Glomerular endothelial cell (primary cell): ENCODE data around the gene SP5. TPM values are rescaled to one million over a fixed set of nuclear protein-coding genes. Genes with fewer than 3 reads are reported as not detected.
"Not testable (repeated sequence)": the region's sequence is repeated elsewhere in the genome, so short reads cannot be mapped to it uniquely, and the experiment has no call there.

Source experiments
- DNase-seq: peaks from one replicate; pipeline ENCODE4 v3.0.0-alpha.2; 2011; ENCODE audit warnings: low read depth, low spot score; ENCODE audit errors: extremely low read depth
- total RNA-seq: library from RNA; depleted of rRNA; stranded (reverse); fragments of >200 nt; gene quantifications from 2 replicates; pipeline ENCODE4 v1.2.3, GENCODE V29; 2015

Gene SP5
- total RNA-seq, 1 donor from 2014 or later: 0.06 TPM

DNA sequence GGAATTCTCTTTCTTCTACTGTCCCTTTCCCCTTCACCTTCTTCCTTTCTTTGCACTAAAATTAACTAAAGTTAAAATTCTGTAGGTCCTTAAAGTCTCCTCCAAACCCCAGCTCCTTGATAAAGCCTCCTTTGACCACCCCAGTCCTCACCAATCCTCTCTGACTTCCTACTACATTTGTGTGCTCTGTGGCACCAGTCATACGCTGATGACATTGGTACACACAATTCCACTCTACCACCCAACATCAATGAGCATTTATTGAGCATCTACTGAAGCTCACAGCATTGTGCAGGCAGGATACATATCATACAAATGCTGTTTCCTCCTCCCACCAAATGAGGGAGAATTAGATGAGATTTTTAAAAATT is 4.5 kb upstream of the SP5 start:
- no peak for DNase-seq

DNA sequence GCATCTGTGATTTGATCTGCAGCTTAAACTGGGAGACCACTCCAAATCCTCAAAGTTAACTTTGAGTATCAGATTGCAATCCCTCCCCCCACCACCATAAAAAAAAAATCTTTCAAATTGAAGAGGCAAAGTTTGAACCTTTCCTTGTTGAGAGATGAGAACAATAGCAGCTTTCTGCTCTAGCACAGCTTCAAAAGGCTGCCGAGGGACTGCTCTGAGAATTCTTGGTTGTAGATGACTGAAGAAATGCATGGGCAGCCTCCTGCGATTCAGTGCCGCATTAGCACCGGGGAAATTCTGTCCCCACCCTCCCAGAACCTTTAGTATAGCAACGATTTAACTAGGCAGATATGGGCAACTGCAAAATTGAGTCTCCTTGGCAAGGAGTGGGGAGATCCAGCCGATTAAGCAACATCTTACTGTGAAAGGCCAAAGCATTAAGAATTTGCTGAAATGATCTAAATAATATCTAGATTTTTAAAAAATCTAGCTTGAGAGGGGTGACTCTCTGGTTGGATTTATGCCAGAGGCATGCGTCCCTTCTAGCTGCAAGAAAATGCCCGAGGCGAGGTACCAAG is 3.9 kb upstream of the SP5 start:
- DNase-seq: no peak

DNA sequence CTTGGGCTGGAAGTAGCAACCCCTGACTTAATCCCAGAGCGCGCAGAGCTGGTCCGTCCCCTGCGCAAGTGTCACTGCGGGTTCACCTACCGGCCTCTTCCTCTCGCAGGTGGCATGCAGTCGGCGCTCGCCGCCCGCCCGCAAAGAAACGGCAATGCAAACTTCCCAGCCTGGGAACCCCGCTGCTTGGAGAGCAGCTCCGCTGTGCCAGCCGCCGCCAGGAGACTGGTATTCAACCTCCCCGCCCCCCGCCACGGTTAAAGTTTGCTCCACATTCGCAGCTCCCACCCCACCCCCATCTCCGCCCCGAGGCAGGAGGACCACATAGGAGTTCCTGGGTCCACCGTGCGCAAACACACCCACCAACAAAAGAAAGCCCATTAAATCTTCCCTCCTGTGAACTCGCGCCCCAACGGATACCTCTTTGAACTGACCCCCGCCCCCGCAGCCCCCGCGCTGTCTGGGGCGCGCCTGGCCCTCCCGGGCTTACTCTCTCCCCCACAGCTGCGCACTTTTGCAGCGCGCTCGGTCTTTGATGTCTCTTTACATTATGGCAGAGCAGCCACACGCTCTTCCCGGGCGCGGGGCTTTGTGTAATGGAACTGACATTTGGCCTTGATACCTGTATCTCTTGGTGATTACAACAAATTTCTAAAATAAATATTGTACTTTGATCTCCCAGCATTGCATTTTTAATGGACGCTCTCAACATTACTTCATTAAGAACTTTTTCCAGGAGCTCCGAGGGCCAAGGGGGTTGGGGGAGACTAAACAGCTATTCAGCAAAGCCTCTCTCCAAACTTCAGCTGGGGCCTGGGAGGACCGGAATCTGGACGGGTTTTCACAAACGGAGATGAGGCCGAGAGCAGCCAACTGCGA is 3.1 kb upstream of the SP5 start:
- DNase-seq: no peak

DNA sequence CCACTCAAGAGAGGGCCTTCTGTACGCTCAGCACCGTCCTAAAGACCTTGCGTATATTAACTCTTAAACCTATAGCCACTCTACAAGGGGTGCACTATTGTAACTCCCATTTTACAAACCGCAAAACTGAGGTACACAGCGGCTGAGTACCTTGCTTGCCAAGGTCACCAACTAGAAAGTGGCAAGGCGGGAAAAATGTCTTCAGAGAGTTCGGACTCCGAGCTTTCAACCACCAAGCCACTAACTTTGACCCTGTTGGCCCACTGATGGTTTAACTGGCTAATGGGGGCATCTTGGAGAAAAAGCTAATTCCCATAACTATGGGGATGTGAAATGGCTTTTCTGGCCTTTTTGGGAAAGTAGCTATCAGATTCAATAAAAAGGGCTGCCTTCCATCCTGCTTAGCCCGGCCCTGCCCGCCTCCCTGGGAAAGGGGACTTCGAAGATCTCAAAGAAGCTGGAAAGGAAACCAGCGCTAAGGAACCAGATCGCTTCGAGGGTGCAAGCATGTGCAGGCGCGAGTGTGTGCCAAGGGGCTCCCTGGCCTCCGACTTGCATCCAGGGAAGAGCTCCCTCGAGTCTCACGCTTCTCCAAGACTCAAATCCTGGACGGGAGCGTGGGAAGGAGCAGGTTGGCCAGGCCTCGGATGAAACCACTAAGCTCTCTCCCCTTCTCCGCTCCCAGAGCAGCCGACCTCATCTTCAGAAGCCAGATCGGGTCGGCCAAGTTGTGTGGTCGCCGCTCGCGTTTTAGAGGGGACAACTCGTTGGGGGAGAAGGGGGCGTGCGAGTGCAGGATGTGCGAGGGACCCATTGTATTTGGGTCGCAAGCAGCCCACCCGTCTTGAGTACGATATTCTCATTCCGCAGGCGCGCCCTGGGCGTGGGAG is 2.2 kb upstream of the SP5 start:
- no peak for DNase-seq

DNA sequence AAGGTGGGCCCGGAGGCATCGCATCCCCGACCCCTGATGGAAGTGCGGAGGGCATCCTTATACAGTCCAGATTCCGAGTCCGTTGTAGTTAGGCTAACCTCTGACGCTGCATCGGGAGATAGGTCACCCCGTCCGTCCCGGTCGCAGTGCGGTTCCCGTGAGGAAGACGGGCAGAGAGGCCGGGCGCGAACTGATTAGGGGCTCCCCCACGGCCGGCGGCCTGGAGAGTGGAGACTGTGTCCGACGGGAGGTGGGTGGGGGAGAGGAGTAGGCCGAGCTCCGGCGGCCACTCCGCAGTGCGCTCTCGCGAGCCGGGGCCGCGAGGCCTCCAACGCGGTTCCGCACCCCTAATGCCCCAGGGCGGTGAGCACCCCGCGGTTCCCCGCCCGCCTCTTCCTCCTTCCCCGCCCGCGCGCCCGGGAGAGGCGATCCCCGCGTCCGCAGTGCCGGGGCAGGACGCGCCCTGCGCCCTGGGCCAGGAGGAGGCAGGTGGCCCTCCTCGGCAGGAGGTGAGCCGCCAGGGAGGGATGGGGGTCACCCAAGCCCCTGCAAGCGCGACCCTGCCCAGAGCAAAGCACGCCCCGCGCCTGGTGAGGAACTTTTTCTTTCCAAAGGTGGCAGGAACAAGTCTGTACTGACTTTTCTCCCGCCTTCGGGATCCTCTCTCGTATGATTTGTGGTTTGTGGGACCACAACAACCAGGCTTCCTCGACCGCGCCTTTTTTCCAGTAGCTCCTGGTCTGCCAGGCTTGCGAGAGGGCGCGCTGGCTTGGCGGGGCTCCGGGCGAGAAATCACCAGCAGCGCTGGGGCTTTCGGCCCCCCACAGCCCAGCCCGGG is 1.4 kb upstream of the SP5 start:
- DNase-seq: no peak

DNA sequence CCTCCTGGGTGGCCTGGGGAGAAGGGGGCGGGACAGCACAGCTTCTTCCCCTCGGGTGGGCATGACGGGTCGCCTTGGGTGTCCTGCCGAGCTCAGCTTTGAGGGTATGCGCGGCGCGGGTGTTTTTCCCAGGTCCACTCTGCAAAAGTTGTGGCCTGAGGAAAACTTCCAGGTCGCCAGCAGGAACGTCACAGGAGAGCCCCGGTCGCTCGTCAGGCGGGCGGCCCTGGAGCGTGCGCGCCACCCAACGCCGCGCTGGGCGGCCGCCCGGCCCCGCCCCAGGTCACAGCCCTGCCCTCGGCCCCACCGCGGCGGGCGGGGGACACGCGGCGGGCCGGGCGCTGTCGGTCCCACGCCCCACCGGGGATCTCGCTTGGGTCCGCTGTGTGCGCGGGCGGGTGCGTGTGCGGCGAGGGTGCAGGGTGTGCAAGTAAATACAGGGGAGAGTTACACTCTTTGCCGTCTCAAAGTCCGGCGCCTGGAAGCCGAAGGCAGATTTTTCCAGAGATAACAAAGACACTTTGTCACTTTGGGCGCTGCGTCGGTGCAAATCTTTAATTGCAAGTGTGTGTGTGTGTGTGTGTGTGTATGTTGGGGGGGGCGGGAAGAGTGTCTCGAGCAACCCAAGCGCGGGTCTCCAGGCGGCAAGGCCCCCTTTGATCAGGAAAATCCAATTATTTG is 616 bp upstream of the SP5 start:
- no peak for DNase-seq

DNA sequence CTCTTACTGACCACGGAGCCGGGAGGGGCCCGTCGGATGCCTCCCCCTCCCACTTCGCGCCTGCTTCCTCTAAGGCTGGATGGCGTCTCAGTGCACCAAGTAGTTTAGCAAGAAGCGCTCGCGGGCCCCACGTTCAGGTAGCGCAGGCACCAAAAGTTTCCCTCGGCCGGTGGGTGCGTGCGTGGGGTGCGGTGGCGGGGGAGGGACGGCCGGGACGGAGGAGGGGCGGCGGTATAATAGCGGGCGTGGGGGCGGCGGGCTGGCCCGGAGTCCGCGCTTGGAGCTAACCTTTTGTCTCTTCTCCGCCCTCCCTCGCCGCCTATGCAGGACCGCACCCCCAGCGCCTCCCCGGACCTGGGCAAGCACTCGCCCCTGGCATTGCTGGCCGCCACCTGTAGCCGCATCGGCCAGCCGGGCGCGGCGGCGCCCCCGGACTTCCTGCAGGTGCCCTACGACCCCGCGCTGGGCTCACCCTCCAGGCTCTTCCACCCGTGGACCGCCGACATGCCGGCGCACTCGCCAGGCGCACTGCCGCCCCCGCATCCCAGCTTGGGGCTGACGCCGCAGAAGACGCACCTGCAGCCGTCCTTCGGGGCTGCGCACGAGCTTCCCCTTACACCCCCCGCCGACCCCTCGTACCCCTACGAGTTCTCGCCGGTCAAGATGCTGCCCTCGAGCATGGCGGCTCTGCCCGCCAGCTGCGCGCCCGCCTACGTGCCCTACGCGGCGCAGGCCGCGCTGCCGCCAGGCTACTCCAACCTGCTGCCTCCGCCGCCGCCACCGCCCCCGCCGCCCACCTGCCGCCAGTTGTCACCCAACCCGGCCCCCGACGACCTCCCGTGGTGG is 1.0 kb downstream of the SP5 start:
- DNase-seq: no peak

DNA sequence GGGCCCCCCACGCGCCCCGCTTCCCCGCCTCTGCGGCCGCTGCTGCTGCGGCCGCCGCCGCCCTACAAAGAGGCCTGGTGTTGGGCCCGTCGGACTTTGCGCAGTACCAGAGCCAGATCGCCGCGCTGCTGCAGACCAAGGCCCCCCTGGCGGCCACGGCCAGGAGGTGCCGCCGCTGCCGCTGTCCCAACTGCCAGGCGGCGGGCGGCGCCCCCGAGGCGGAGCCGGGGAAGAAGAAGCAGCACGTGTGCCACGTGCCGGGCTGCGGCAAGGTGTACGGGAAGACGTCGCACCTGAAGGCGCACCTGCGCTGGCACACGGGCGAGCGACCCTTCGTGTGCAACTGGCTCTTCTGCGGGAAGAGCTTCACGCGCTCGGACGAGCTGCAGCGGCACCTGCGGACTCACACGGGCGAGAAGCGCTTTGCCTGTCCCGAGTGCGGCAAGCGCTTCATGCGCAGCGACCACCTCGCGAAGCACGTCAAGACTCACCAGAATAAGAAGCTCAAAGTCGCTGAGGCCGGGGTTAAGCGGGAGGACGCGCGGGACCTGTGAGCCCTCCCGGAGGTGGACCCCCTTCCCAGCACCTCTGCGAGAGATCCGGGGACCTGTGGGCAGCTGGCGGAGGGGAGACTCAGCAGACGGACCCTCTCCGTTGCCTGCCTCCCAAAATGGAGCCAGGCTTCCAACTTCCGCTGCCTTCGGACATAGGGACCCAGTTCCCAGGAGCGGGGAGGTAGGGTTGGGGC is 1.9 kb downstream of the SP5 start:
- DNase-seq: no peak

DNA sequence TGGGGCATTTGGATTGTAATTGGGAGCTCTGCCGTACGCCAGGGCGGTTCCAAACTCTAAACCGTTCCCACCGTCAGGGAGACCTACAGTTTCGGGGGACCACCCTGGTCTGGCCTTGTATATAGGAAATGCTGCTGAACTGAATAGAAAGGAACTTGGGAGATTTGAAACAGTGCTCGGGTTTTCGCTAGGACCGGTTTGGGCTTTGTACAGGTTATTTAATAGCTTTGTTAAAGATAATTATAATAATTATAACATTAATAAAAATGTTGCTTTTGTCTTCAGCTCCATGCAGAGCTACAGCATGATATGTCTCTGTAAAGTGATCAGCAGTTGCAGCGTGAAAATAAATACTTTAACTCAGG is 2.4 kb downstream of the SP5 start:
- no peak for DNase-seq

DNA sequence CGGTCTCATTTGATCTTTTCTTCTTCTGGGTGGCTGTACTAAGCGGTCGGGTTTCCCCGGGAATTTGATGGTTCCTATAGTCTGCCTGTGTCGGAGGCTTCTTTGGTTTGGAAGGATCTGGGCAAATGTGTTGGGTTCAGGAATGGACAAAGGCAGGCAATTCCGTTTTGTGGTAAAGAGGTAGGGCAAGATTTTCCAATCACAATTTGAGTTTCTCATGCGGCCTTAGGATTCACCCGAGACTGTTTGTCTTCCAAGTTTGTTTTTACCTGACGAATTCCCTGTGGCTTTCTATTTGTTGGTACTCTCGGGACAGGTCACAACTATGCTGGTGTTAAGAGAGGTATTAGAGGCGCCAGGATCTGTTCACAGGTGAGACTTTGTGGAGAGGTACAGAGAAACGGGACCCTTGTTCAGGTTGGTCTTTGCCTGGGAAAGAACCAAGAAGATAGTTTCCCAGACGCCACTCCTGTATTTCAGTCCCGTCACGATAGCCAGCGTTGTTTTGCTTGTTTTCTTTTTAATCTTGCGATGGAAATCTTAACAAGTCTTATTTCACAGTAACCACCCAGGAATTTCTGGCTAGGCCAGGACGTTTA is 3.0 kb downstream of the SP5 start:
- no peak for DNase-seq

DNA sequence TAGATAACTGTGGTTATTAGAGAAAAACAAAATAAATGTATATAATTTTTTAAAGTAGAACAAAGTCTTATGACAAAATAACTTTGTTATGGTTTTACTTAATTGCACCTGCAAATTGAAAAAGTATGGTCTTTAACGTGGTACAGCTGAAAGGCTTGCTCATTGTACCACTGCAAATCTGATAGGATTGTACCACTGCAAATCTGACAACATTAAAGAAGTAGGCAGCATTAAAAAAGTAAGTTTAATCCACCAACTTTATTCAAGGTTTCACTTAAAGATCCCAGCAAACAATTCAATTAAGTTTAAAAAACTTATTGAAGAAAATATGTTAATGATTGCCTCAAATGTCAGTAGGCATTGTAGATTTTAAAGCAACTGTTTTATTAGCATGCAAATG is 4.7 kb downstream of the SP5 start:
- no peak for DNase-seq

DNA sequence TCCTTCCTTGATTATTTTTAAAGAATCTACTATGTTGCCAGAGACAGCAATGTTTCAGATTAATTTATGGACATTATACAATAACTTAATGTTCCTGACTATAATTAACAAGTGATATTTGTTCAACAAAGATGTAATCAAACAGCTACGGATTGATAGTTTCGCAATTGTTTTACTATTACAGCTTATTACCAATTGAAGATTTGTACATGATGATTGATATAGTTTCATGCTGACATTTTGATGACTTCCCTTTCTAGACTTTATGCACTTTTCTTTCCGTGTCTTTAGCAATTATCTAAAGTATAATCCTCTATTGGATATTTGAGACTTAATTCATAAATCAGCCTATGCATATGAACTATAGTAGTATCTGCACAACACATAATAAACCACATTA is 6.5 kb downstream of the SP5 start:
- no peak for DNase-seq

DNA sequence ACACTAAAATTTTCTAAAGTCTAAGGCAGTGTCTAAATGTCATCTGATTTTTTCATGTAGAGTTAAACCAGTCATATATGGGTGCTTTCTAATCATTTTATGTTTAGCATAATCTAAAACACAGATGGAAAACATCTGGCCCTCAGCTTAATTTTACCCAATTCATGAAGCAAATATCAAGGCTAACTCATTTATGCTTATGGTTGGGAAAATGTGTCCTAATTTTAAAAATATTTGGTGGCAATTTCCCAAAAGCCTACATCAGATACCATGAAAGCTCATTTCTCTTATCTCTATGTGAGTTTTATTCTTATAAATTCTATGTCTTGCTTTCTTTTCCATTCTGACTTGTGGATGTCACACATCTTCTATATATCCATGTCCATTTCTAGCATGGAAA is 7.2 kb downstream of the SP5 start:
- no peak for DNase-seq

DNA sequence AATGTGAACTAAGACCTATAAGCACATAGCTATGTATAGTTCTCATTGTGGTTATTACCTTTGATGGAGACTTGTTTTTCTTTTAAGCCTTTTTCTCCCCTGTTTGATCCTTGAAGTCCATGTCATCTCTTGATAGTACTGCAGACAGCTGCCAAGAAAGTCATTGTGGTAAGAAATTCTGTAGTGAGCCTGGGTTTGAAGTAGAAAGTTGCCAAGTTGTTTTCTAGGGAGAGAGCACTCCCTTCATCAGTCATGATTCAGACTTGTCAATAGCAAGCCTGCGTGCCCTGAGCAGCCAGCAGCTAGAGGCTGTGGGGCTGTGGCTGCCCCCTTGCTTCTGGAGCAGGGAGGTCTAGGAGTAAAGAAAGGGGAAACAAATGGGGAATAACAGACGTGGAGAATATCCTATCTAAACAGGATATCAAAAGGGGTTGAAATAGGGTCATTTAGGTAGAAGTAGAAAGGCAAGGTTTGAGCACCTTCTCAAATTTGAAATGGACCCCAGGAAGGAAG is 8.4 kb downstream of the SP5 start:
- DNase-seq: no peak

DNA sequence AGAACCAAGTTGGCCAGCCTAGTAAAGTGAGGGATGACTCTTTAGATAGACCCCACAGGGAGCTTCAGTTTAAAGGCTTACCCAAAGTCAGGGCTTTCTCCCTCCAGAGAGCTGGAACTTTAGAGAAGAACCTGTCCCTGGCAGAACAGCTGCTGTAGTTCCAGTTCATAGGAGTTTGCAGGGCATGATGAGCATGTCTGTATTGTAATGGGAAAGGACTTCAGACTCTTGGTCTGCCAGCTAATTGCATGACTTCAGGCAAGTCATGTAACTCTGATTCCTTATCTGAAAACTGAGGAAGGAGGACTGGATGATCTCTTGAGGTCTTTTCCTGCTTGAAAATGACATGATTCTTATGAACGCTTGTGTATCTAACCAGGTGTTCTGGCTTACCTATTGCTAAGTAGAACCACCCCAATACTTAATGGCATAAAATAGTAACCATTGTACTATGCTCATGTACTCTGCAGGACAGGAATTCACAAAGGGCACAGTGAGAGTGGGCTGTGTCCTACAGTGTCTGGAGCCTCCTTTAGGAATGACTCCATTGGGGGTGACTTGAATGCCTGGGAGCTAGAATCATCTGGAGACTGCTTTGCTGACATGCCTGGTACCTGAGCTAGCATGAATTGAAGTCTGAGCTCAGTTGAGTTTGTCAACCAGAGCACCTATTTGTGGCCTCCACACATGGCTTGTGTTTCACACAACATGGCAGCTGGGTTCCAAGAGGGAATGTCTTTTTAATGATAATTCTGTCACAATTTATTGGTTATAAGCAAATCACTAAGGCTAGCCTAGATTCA is 18.9 kb downstream of the SP5 start:
- no peak for DNase-seq

DNA sequence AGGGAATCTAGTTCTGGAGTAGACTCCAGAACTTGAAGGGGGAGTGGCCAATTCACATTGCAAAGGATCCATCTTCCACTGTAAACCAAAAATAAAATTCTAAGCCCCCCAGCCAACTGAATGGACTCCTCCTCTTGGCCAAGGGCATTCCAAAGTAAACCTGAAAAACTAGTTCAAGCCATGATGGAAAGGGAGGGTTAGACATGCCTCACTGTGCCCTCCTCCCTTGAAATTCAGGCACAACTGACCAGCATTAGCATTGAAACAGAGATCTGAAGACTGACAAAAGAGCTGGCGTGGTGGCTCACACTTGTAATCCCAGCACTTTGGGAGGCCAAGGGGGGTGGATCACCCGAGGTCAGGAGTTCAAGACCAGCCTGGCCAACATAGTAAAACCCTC is 19.5 kb downstream of the SP5 start:
- DNase-seq: not testable (repeated sequence)

DNA sequence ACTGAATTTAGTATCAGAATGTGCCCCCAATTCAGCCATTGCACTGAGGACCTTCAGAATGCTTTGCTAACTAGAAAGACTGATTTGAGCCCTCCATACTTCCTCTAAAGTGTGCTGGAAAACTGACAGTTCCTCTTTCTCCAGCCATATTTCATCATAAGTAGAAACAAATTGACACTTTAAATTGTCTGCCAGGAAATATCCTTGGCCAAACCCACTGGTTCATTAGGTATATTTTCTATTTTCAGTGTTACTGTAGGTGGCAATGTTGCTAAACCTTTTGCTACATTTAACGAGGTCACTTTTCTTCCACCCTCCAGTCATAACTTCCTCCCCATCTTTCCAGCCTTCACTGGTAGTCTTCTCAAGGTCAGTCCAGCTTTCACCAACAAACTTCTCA is 21.5 kb downstream of the SP5 start:
- no peak for DNase-seq
